Neutrophil (primary cell): Measurements from ENCODE around the gene CAMK1D.
"Not testable (repeated sequence)": the region's sequence is repeated elsewhere in the genome, so short reads cannot be mapped to it uniquely, and the experiment has no call there.

Experiments used
- H3K27ac ChIP-seq: fragments of 200-600 bp; sonication (generic); 2 replicates; pipeline ENCODE4 v1.5.1; 2016; ENCODE audit warnings: mild to moderate bottlenecking, moderate library complexity
- H3K27me3 ChIP-seq: fragments of 200-600 bp; sonication (generic); 2 replicates; pipeline ENCODE4 v1.6.0; 2016; ENCODE audit warnings: mild to moderate bottlenecking
- H3K36me3 ChIP-seq: fragments of 200-600 bp; sonication (generic); 2 replicates; pipeline ENCODE4 v1.5.1; 2017
- H3K4me1 ChIP-seq, 2 experiments: fragments of 200-600 bp in 1 of 2; sonication (generic) in 1 of 2; 1 replicate in 1 of 2; 2 replicates in 1 of 2; pipeline versions ENCODE4 v1.5.1 to v1.6.1; 2013 to 2016; ENCODE audit warnings: low read depth in 1 of 2, low read length in 1 of 2, mild to moderate bottlenecking in 1 of 2, moderate library complexity in 1 of 2; ENCODE audit not compliant: control insufficient read depth in 1 of 2, insufficient read depth in 1 of 2
- H3K4me3 ChIP-seq, 2 experiments: fragments of 200-600 bp in 1 of 2; sonication (generic) in 1 of 2; 1 replicate in 1 of 2; 2 replicates in 1 of 2; pipeline ENCODE4 v1.5.1; 2013 to 2016; ENCODE audit warnings: low read depth in 1 of 2, low read length in 1 of 2, mild to moderate bottlenecking in 1 of 2, moderate library complexity in 1 of 2
- H3K9me3 ChIP-seq: fragments of 200-600 bp; sonication (generic); 2 replicates; pipeline ENCODE4 v1.5.1; 2016
- CTCF ChIP-seq: fragments of 200-600 bp; sonication (generic); IDR thresholded peaks from 2 replicates; pipeline ENCODE4 v1.5.1; 2016; ENCODE audit warnings: antibody characterized with exemption

The CAMK1D gene

GRCh38 chr10:12348870-12349628 lies at the start of gene CAMK1D:
Gene CAMK1D (plus strand): TSS chr10:12349547.
- H3K4me1 ChIP-seq: peaks cover 21 to 26% of the 10 kb centered on the region in 2 experiments
- peak within 1 kb of the TSS; percentile 97 for H3K27ac ChIP-seq
- peak within 1 kb of the TSS; percentile 92 to 97 for H3K4me3 ChIP-seq
- TF ChIP-seq CTCF: peak; percentile 54
- H3K9me3 ChIP-seq: no peaks in the 10 kb centered on the region
- H3K27me3 ChIP-seq: peaks cover 49% of the 10 kb centered on the region
- no peaks in the 10 kb centered on the region for H3K36me3 ChIP-seq

GRCh38 chr10:12301036-12301435 lies 48.3 kb upstream of the CAMK1D start:
- not testable (repeated sequence) for H3K4me3 ChIP-seq, H3K36me3 ChIP-seq, H3K9me3 ChIP-seq, H3K27ac ChIP-seq, H3K4me1 ChIP-seq, H3K27me3 ChIP-seq

GRCh38 chr10:12308057-12308456 lies 41.3 kb upstream of the CAMK1D start:
- Histone ChIP-seq H3K27me3 (no peaks in the 10 kb centered on the region), H3K36me3 (no peaks in the 10 kb centered on the region), H3K4me3 (no peak overlapping the region), H3K9me3 (no peaks in the 10 kb centered on the region), H3K27ac (no peak overlapping the region), H3K4me1 (no peaks in the 10 kb centered on the region)
- no peak for TF ChIP-seq CTCF

GRCh38 chr10:12308736-12309375 lies 40.5 kb upstream of the CAMK1D start:
- no peak overlapping the region for H3K27ac ChIP-seq
- no peaks in the 10 kb centered on the region for H3K4me1 ChIP-seq
- no peak for TF ChIP-seq CTCF
- no peaks in the 10 kb centered on the region for H3K36me3 ChIP-seq
- no peaks in the 10 kb centered on the region for H3K9me3 ChIP-seq
- H3K27me3 ChIP-seq: no peaks in the 10 kb centered on the region
- no peak overlapping the region for H3K4me3 ChIP-seq

GRCh38 chr10:12309783-12310182 lies 39.6 kb upstream of the CAMK1D start:
- not testable (repeated sequence) for H3K27me3 ChIP-seq, H3K9me3 ChIP-seq, H3K4me1 ChIP-seq, H3K36me3 ChIP-seq, H3K27ac ChIP-seq, H3K4me3 ChIP-seq

GRCh38 chr10:12314836-12315235 lies 34.5 kb upstream of the CAMK1D start:
- H3K27ac ChIP-seq: no peak overlapping the region
- H3K4me1 ChIP-seq: no peaks in the 10 kb centered on the region
- no peak overlapping the region for H3K4me3 ChIP-seq
- H3K27me3 ChIP-seq: no peaks in the 10 kb centered on the region
- H3K36me3 ChIP-seq: no peaks in the 10 kb centered on the region
- no peak for TF ChIP-seq CTCF
- no peaks in the 10 kb centered on the region for H3K9me3 ChIP-seq
